ENCODE data around the gene NECTIN2.
"Not testable (repeated sequence)": the region's sequence is repeated elsewhere in the genome, so short reads cannot be mapped to it uniquely, and the experiment has no call there.

NECTIN2 gene

GRCh38 chr19:44817725-44818465, 28.2 kb upstream of the NECTIN2 start:
- DNase-seq: no peak

- DNase-seq: no peak
These were observed 27.5 kb upstream of the NECTIN2 start for GRCh38 chr19:44818466-44819031.

GRCh38 chr19:44819246-44819832, 26.8 kb upstream of the NECTIN2 start:
- DNase-seq: no peak

- no peak for DNase-seq
These were observed 25.2 kb upstream of the NECTIN2 start for GRCh38 chr19:44820648-44821609.

GRCh38 chr19:44822177-44822576, 23.9 kb upstream of the NECTIN2 start:
- no peak for DNase-seq

GRCh38 chr19:44822670-44823372, 23.3 kb upstream of the NECTIN2 start:
- no peak for DNase-seq

- no peak for DNase-seq
These were observed 22.8 kb upstream of the NECTIN2 start for GRCh38 chr19:44823373-44823698.

- no peak for DNase-seq
These were observed 21.3 kb upstream of the NECTIN2 start for GRCh38 chr19:44824761-44825160.

GRCh38 chr19:44832875-44833274, 13.2 kb upstream of the NECTIN2 start:
- not testable (repeated sequence) for DNase-seq

GRCh38 chr19:44834399-44834798, 11.7 kb upstream of the NECTIN2 start:
- not testable (repeated sequence) for DNase-seq

GRCh38 chr19:44839276-44839675, 6.8 kb upstream of the NECTIN2 start:
- DNase-seq: no peak

- DNase-seq: no peak
These were observed 5.3 kb upstream of the NECTIN2 start for GRCh38 chr19:44840811-44841210.

GRCh38 chr19:44841231-44841630, 4.9 kb upstream of the NECTIN2 start:
- DNase-seq: no peak

GRCh38 chr19:44845286-44845611, 848 bp upstream of the NECTIN2 start:
- no peak for DNase-seq

GRCh38 chr19:44846455-44847143, 502 bp downstream of the NECTIN2 start:
- DNase-seq: no peak

GRCh38 chr19:44847144-44848035, 1.3 kb downstream of the NECTIN2 start:
- DNase-seq: no peak

GRCh38 chr19:44848036-44848811, 2.1 kb downstream of the NECTIN2 start:
- DNase-seq: no peak

GRCh38 chr19:44848812-44849447, 2.8 kb downstream of the NECTIN2 start:
- DNase-seq: no peak

GRCh38 chr19:44850641-44851109, 4.6 kb downstream of the NECTIN2 start:
- no peak for DNase-seq

- DNase-seq: no peak
These were observed 5.3 kb downstream of the NECTIN2 start for GRCh38 chr19:44851427-44851826.
